Measurements from ENCODE around the gene TNFRSF18.

TNFRSF18 gene

GRCh38 chr1:1240822-1241587 is 34.6 kb upstream of the TNFRSF18 start:
- DNase-seq: no peak

- DNase-seq: no peak
Measured at GRCh38 chr1:1240348-1240732, 33.9 kb upstream of the TNFRSF18 start.

GRCh38 chr1:1239614-1240347 is 33.4 kb upstream of the TNFRSF18 start:
- peak in 1 of 58 donors; percentile 34 for DNase-seq

GRCh38 chr1:1239227-1239613 is 32.8 kb upstream of the TNFRSF18 start:
- DNase-seq: no peak

GRCh38 chr1:1238702-1239178 is 32.3 kb upstream of the TNFRSF18 start:
- DNase-seq: no peak

- DNase-seq: peak in 1 of 58 donors; percentile 35
Measured at GRCh38 chr1:1237874-1238701, 31.7 kb upstream of the TNFRSF18 start.

- DNase-seq: peak in 1 of 58 donors; percentile 3
Measured at GRCh38 chr1:1236945-1237873, 30.8 kb upstream of the TNFRSF18 start.

- no peak for DNase-seq
Measured at GRCh38 chr1:1236176-1236763, 29.9 kb upstream of the TNFRSF18 start.

- DNase-seq: no peak
Measured at GRCh38 chr1:1235016-1235744, 28.8 kb upstream of the TNFRSF18 start.

- DNase-seq: no peak
Measured at GRCh38 chr1:1234180-1234808, 27.9 kb upstream of the TNFRSF18 start.

GRCh38 chr1:1233567-1233892 is 27.1 kb upstream of the TNFRSF18 start:
- DNase-seq: no peak

GRCh38 chr1:1232796-1233566 is 26.6 kb upstream of the TNFRSF18 start:
- peak in 1 of 58 donors; percentile 20 for DNase-seq

- peak in 10 of 58 donors; percentile 6 to 58 (median 52) for DNase-seq
Measured at GRCh38 chr1:1232208-1232795, 25.9 kb upstream of the TNFRSF18 start, which contains the start of gene B3GALT6. TSS of gene B3GALT6 (plus strand) at chr1:1232237. CDS start at chr1:1232279, 42 bp downstream.

GRCh38 chr1:1231400-1232207 is 25.2 kb upstream of the TNFRSF18 start, which contains the start of gene SDF4:
TSS of gene SDF4 (minus strand) at chr1:1232001. CDS start at chr1:1228772, 3,229 bp downstream.
- DNase-seq: peak; percentile 53 to 97 (median 93)

- DNase-seq: peak in 1 of 58 donors; percentile 17
Measured at GRCh38 chr1:1230656-1231399, 24.4 kb upstream of the TNFRSF18 start.

GRCh38 chr1:1229770-1230169 is 23.4 kb upstream of the TNFRSF18 start:
- DNase-seq: no peak

All from anterior cingulate cortex (tissue), 58 donors.